SK-N-MC (cell line): ENCODE results near the gene PCED1B.
"Not testable (repeated sequence)": the region's sequence is repeated elsewhere in the genome, so short reads cannot be mapped to it uniquely, and the experiment has no call there.

ENCODE experiments used
- EZH2 ChIP-seq: fragments of 200-600 bp; sonication (generic); IDR thresholded peaks from one replicate; pipeline ENCODE4 v1.6.1; 2017; ENCODE audit warnings: antibody characterized with exemption
- POLR2AphosphoS5 ChIP-seq: IDR thresholded peaks from 2 replicates; pipeline ENCODE4 v1.6.1; 2012; ENCODE audit warnings: mild to moderate bottlenecking, low read depth, low read length, borderline replicate concordance

GRCh38 chr12:47217595-47217869 is 138.1 kb downstream of the PCED1B start:
- not testable (repeated sequence) for TF ChIP-seq POLR2AphosphoS5, EZH2
